Measurements from ENCODE around the gene CSF1R.
A peak's percentile ranks its signal among the peaks of the same experiment; 100 is the strongest.

The CSF1R gene

GRCh38 chr5:150069672-150070627 lies 16.4 kb downstream of the CSF1R start:
- DNase-seq: no peak

DNA sequence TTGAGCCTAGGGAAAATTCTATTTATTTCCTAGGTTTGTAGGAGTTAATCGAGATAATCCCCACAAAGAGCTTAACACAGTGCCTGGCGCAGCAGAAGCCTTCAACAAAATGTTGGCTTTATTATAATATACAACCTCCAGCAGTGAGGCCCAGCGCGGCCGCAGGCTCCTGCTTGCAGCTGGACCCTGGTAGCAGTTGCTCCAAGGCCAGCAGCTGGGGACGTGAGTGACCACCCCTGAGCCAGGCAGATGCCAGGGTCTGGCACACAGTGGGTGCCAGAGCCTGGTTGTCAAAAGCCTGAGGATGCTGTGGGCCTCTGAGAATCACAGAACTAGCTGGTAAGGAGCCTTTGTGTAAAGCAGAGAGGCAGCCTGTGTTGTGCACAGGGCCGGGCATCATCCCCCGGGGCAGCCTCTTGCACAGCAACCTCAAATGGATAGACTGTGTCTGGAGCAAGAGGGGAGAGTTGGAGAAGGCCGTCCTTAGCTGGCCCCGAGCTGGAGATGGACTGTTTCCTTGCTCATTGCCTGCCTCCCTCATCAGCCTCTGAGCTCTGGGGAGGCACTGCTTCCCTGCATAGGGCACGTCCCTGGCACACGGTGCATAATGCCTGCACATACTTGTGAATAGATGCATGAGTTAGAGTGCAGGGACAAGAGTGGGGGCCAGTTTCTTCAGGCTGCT lies 17.3 kb downstream of the CSF1R start:
- DNase-seq: peak; percentile 18

GRCh38 chr5:150068472-150068871 lies 17.9 kb downstream of the CSF1R start:
- DNase-seq: no peak

DNA sequence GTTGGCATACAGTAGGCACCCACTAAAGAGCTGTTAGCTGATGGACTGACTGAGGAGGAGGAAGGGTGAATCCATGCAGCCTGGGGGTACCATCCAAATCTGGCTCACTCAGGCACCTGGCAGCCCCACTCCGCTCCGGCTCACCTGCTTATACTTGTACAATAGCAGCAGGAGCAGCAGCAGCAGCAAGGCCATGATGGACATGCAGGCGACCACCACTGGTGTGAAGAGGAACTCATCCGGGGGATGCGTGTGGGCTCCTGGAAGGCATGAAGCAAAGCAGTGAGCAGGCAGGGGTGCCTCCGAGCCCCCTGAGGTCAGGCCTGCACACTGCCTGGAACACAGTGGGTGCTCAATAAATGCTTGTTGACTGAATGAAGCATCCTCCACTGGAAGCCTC lies 18.3 kb downstream of the CSF1R start:
- DNase-seq: no peak

- no peak for DNase-seq
Measured at GRCh38 chr5:150067405-150067960, 18.9 kb downstream of the CSF1R start.

DNA sequence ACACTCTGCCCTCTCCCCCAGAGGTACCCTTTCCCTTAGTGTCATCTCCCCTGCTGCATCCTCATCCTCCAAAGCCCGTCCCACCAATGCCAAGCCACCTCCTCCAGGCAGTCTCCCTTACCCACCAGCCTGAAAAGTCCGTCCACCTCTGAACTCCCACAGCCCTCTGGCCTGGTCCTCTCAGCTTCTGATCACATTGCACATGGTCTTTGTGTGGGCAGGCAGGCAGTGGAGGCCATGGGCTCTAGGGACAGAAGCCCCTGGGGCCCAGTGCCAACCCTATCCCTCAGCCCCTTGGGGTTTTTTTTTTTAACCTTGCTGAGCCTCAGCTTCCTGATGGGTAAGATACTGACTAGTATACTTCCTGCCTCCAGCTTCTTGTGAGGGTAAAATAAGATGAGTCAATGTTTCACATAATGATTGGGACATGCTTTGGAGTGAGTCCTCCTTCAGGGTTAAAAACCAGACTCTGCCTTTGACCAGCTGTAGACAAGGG lies 19.4 kb downstream of the CSF1R start:
- no peak for DNase-seq

GRCh38 chr5:150066436-150066835 lies 19.9 kb downstream of the CSF1R start:
- no peak for DNase-seq

- DNase-seq: no peak
Measured at GRCh38 chr5:150065886-150066285, 20.5 kb downstream of the CSF1R start.

DNA sequence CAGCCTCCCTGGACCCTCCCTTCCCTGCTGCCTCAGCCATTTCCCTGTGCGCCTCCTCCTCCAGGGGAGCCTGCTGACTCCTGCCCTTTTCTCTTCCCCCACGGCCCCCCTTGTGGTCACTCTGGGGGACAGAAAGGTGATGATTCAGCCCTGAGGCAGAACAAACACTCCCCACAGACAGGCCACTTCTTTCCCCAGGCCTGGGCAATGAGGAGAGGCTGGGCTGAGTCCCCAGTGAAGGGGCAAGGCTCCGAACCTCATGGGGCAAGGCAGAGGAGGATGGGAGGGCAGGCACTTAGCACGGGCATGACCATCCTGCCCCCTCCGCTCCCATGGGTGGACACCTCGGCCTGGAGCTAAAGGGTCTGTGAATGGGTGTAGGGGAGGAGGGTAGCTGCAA lies 21.0 kb downstream of the CSF1R start:
- no peak for DNase-seq

GRCh38 chr5:150064681-150065220 lies 21.6 kb downstream of the CSF1R start:
- no peak for DNase-seq

- no peak for DNase-seq
Measured at GRCh38 chr5:150063638-150064037, 22.7 kb downstream of the CSF1R start.

GRCh38 chr5:150062216-150062922 lies 24.0 kb downstream of the CSF1R start:
- DNase-seq: no peak

- no peak for DNase-seq
Measured at GRCh38 chr5:150061538-150061995, 24.8 kb downstream of the CSF1R start.

DNA sequence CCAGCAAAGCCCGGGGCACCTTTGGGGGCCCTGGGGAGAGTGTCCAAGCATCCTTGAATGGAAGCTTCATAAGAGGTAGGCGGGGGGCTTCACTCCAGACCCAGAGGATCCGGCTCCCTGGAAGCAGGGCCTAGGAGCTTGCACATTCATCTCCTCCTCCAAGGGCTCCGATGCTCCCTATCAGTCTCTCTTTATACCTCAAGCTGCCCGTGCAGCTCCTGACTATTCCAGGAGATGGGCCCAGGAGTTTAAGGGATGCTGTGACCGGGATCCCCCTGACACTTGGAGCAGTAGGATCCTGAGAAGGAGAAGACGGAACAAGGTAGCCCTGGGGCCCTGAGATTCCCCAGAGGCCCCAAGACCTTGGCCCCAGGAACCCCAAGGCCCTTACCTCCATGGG lies 25.9 kb downstream of the CSF1R start:
- no peak for DNase-seq

DNA sequence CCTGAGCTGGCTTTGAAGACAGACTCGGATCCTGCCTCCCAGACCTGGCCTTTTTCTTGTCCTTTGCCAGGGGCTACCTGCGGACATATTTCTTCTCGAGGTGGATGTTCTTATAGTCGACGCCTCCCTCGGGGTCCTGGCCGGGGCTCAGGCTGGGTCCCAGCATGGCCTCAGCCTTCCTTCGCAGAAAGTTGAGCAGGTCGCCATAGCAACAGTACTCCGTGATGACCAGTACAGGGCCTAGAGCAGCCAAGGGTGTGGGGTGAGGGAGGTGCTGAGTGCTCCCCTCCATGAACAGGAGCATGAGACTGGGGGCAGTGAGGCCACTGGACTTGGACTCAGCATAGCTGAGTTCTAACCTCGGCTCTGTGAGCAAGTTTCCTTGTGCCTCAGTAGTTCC lies 26.7 kb downstream of the CSF1R start:
- DNase-seq: no peak

DNA sequence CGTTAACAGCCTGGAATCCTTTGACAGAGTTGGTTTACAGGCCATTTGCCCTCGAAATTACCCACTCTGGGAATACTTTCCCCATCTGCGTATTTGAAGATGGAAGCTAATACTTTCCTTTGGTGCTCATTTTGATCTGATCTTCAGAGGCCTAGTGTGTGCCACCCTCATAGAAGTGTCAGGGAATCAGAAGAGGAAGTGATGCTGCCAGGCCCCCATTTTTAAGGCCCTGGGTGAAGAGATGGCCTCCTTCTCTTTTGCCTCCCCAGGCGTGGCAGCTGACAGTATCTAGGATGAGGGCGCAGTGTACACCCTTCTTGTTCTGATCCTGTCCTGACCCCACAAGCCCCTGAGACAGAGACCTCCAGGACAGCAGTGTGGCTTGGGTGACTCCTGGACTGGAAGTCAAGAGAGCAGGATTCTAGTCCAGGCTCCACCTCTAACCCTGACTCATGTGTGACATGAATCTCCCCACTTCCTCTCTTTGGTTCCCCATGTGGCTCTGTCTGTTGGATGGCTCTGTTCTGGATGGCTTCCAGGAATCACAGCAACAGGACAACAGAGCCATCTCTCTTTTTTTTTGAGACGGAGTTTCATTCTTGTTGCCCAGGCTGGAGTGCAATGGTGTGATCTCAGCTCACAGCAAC lies 27.8 kb downstream of the CSF1R start:
- DNase-seq: no peak

GRCh38 chr5:150057996-150058395 lies 28.4 kb downstream of the CSF1R start:
- no peak for DNase-seq

DNA sequence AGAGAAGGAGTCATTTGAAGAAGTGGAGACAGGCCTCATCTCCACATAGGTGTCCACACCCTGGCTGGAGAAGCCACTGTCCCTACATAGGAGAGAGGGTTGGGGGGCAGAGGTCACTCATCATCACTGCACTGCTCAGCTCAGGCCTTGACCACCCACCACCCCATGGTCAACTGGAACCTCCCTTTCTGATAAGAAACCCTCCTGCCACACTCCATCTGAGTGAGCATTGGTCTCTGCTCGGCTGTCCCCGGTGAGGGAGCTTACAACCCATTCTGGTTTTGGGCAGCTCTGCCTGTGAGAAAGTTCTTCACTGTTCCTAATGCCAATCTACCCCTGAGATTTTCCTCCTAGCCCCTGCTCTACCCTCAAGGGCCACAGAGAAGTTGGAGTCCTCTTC lies 28.8 kb downstream of the CSF1R start:
- DNase-seq: no peak

DNA sequence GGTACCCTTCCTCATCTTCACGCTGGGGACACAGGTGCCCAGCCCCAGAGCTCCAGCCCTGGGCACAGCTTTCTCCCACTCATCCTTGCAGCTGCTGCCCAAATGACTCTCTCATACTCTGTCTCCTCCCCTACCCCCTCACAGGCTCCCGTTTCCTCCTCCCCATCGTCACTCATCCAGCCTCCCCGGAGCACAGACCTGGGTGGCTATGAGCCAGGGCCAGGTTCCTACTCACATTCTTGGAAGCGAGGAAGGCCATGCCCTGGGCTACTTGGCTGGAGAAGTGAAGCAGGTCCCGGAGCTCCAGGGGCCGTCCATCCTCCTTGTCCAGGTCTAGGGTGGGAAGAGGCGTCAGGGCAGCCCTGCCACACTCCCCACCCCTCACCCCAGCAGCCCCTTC lies 29.3 kb downstream of the CSF1R start:
- no peak for DNase-seq

DNA sequence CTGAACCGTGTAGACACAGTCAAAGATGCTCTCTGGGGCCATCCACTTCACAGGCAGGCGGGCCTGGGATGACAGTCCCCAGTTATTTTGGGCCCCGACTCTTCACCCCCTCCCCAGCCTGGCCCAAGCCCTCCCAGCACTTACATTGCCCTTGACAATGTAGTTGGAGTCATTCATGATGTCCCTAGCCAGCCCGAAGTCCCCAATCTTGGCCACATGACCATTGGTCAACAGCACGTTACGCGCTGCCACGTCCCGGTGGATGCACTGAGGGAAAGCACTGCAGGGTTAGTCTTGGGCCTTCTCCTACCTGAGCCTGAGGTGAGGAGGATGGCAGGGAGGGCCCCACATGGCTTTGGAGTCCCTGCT lies 30.3 kb downstream of the CSF1R start:
- no peak for DNase-seq

- no peak for DNase-seq
Measured at GRCh38 chr5:150055326-150056074, 30.9 kb downstream of the CSF1R start.
